Osteocyte (in vitro differentiated cells): ENCODE results near the gene ATP2C2. TPM values are rescaled to one million over a fixed set of nuclear protein-coding genes. Genes with fewer than 3 reads are reported as not detected.
"Not testable (repeated sequence)": the region's sequence is repeated elsewhere in the genome, so short reads cannot be mapped to it uniquely, and the experiment has no call there.

Experiments
- DNase-seq: peaks from one replicate; pipeline ENCODE4 v3.0.0; 2021; ENCODE audit warnings: mixed read lengths; ENCODE audit not compliant: unreplicated experiment; ENCODE audit errors: extremely low spot score
- H3K27ac Mint-ChIP-seq: one replicate; pipeline ENCODE4 v1.8.0; 2021; ENCODE audit warnings: mild to moderate bottlenecking, mixed read lengths; ENCODE audit not compliant: unreplicated experiment
- H3K27me3 Mint-ChIP-seq: one replicate; pipeline ENCODE4 v1.8.0; 2021; ENCODE audit warnings: mixed read lengths; ENCODE audit not compliant: unreplicated experiment
- H3K36me3 Mint-ChIP-seq: one replicate; pipeline ENCODE4 v1.8.0; 2021; ENCODE audit warnings: mixed read lengths; ENCODE audit not compliant: unreplicated experiment
- H3K4me1 Mint-ChIP-seq: one replicate; pipeline ENCODE4 v1.8.0; 2021; ENCODE audit warnings: mixed read lengths; ENCODE audit not compliant: unreplicated experiment
- H3K4me3 Mint-ChIP-seq: one replicate; pipeline ENCODE4 v1.8.0; 2021; ENCODE audit warnings: mild to moderate bottlenecking, moderate library complexity, mixed read lengths; ENCODE audit not compliant: unreplicated experiment
- H3K9me3 Mint-ChIP-seq: one replicate; pipeline ENCODE4 v1.8.0; 2021; ENCODE audit warnings: mixed read lengths; ENCODE audit not compliant: unreplicated experiment
- total RNA-seq: library from RNA; stranded (reverse); gene quantifications from 2 replicates; pipeline ENCODE4 v1.2.1, GENCODE V29; 2021
- TF ChIP-seq, protein P1 (sequence below): fragments of 200-600 bp; sonication (generic); IDR thresholded peaks from 2 replicates; pipeline ENCODE4 v1.5.0; 2021; ENCODE audit warnings: antibody characterized with exemption, mild to moderate bottlenecking, moderate library complexity

The ATP2C2 gene
- total RNA-seq, 1 donor from 2014 or later: not detected

- peaks cover 35% of the 10 kb centered on the region for H3K27me3 Mint-ChIP-seq
- H3K4me1 Mint-ChIP-seq: no peaks in the 10 kb centered on the region
- H3K9me3 Mint-ChIP-seq: peaks cover 20% of the 10 kb centered on the region
- H3K27ac Mint-ChIP-seq: no peak overlapping the region
- DNase-seq: no peak
- TF ChIP-seq, protein P1, sequence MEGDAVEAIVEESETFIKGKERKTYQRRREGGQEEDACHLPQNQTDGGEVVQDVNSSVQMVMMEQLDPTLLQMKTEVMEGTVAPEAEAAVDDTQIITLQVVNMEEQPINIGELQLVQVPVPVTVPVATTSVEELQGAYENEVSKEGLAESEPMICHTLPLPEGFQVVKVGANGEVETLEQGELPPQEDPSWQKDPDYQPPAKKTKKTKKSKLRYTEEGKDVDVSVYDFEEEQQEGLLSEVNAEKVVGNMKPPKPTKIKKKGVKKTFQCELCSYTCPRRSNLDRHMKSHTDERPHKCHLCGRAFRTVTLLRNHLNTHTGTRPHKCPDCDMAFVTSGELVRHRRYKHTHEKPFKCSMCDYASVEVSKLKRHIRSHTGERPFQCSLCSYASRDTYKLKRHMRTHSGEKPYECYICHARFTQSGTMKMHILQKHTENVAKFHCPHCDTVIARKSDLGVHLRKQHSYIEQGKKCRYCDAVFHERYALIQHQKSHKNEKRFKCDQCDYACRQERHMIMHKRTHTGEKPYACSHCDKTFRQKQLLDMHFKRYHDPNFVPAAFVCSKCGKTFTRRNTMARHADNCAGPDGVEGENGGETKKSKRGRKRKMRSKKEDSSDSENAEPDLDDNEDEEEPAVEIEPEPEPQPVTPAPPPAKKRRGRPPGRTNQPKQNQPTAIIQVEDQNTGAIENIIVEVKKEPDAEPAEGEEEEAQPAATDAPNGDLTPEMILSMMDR: no peak
- peaks cover 2% of the 10 kb centered on the region for H3K36me3 Mint-ChIP-seq
- no peak overlapping the region for H3K4me3 Mint-ChIP-seq
Measured at GRCh38 chr16:84339766-84340165, 28.6 kb upstream of the ATP2C2 start.

GRCh38 chr16:84340325-84341040, 27.9 kb upstream of the ATP2C2 start:
- Mint-ChIP-seq H3K4me1 (no peaks in the 10 kb centered on the region), H3K36me3 (peaks cover 2% of the 10 kb centered on the region), H3K4me3 (no peak overlapping the region), H3K9me3 (peaks cover 13% of the 10 kb centered on the region), H3K27ac (no peak overlapping the region), H3K27me3 (peaks cover 32% of the 10 kb centered on the region)
- TF ChIP-seq, protein P1: no peak
- no peak for DNase-seq

DNA sequence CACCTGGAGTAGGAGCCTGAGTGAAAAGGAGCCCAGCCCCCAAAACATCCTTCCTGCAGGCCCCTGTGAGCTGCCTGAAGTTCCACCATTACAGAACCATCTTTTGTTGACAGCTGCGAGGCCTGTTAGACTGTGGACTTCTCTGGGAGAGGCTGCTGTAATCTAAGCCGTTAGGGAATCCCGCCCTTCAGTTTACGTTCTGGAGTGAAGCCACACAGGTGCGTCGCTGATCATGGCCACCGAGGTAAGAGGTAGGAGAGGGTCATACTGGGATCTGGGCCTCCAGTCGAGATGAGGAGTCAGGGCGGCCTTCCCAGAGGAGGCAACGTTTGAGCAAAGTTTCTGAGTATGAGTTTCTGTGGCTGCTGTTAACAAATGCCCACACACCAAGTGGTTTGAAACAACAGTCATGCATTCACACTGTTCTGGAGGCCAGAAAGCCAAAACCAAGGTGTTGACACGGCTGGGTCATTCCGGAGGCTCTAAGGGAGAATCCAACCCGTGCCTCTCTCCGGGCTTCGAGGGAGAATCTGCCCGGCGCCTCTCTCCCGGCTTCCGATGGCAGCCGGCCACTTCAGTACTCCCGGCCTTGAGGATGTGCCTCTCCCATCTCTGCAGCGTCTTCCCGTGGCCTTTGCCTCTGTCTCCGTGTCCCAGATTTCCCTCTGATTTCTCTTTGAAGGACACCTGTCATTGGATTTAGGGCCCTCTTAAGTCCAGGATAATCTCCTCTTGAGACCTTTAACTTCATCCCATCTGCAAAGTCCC, 26.6 kb upstream of the ATP2C2 start:
- H3K4me1 Mint-ChIP-seq: no peaks in the 10 kb centered on the region
- H3K27ac Mint-ChIP-seq: no peak overlapping the region
- TF ChIP-seq, protein P1: no peak
- DNase-seq: no peak
- H3K27me3 Mint-ChIP-seq: peaks cover 31% of the 10 kb centered on the region
- no peak overlapping the region for H3K4me3 Mint-ChIP-seq
- H3K9me3 Mint-ChIP-seq: peaks cover 8% of the 10 kb centered on the region
- H3K36me3 Mint-ChIP-seq: no peaks in the 10 kb centered on the region

DNA sequence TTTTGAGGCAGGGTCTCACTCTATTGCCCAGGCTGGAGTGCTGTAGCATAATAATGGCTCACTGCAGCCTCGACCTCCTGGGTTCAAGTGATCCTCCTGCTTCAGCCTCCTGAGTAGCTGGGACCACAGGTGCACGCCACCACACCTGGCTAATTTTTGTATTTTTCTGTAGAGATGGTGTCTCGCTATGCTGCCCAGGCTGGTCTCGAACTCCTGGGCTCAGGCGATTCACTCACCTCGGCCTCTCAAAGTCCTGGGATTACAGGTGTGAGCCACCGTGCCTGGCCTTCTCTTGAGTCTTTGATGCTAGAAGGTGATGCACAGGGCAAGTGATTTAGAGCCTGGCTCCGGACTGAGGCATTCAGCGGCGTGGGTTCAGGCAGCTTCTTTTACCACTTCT, 24.5 kb upstream of the ATP2C2 start:
- H3K27ac Mint-ChIP-seq, DNase-seq, H3K9me3 Mint-ChIP-seq, H3K36me3 Mint-ChIP-seq, H3K4me1 Mint-ChIP-seq, H3K4me3 Mint-ChIP-seq: not testable (repeated sequence)
- peaks cover 27% of the 10 kb centered on the region for H3K27me3 Mint-ChIP-seq

DNA sequence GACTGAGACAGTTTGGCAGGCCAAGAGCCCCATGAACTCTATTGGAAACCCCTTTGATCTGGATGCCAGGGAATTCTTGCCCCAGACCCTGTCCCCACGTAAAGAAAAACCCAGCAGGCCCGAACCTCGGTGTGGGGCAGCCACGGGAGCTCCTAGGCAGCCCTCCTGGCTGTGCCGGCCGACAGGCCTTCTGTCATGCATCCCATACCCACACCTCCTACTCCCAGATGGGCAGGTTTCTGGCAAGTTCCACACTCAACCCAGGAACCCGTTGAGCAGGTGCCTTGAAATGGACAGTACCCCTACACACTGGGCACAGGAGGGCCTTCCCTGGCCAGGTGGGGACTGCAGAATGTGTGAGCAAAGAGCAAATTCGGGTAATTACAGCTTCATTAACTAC, 23.6 kb upstream of the ATP2C2 start:
- Mint-ChIP-seq H3K27me3 (peaks cover 29% of the 10 kb centered on the region), H3K36me3 (no peaks in the 10 kb centered on the region)

More for the DNA sequence above, 23.6 kb upstream of the ATP2C2 start:
- TF ChIP-seq, protein P1: no peak
- Mint-ChIP-seq H3K27ac (no peak overlapping the region), H3K4me1 (no peaks in the 10 kb centered on the region), H3K9me3 (no peaks in the 10 kb centered on the region), H3K4me3 (no peak overlapping the region)
- DNase-seq: no peak
